Activated T-cell treated with anti-CD3 and anti-CD28 coated beads for 1 hour (primary cell): Measurements from ENCODE around the gene WAPL.

ENCODE experiments used
- DNase-seq: peaks from one replicate; pipeline ENCODE4 v3.0.0-alpha.2; 2020; ENCODE audit warnings: low read depth

WAPL gene

GRCh38 chr10:86472061-86472460, 49.5 kb downstream of the WAPL start:
- DNase-seq = no peak

GRCh38 chr10:86461963-86462804, 59.4 kb downstream of the WAPL start:
- DNase-seq = no peak

DNA sequence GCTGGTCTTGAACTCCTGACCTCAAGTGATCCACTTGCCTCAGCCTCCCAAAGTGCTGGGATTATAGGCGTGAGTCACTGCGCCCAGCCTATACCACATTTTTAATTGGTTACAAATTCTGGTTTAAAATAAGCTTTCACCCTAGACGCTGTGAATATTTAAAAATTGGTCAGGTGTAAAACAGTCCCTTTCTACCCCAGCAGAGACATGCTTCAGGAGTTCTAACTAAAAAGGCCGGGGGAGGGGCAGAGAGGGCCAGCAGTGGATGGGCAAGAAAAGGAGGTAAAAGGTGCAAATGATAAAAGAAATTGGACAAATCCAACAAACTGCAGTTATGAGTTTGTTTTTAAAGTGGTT, 70.0 kb downstream of the WAPL start:
- DNase-seq = no peak

DNA sequence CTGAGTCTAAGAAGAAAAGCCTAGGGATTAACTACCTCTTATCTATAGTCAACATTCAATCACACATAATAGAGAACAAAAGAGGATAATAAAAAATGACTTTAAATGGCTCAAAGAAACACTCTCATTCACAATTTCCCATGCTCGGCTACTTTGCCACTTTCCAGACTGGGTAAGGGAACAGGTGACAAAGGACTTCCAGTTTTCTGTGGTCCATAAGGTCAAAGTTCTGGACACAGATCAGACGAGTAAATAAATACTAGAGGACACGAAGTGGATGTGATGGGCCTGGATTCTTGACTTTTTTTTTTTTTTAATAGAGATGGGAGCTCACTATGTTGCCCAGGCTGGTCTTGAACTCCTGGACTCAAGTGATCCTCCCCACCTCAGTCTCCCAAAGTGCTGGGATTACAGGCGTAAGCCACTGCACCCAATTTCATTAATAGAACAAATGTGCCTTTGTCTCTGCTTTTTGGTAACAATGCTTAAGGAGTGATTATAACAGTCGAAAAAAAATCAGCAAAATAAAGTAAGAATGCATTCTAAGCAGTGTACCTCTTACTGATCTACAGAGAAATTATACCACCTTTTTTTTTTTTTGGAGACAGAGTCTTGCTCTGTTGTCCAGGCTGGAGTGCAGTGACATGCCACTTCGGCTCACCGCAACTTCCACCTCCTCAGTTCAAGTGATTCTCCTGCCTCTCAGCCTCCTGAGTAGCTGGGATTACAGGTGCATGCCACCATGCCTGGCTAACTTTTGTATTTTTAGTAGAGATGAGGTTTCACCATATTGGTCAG, 70.6 kb downstream of the WAPL start:
- DNase-seq = no peak

DNA sequence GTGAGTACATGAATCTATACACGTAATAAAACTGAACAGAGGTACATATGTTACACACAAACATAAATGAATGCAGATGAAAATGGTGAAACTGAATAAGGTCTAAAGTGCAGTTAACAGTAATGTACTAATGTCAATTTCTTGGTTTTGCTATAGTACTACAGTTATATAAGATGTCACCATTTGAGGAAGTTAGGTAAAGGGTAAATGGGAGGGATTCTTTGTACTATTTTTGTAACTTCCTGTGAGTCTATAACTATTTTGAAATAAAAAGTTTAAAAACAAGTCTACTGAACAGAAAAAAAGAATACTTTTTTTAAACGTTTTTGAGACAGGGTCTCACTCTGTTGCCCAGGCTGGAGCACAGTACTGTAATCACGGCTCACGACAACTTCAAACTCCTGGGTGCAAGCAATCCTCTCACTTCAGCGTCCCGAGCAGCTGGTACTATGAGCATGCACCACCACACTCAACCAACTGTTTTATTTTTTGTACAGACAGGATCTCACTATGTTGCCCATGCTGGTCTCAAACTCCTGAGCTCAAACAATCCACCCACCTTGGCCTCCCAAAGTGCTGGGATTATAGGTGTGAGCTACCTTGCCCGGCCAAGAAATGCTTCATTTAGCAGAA, 71.5 kb downstream of the WAPL start:
- no peak for DNase-seq

- no peak for DNase-seq
These were observed 74.2 kb downstream of the WAPL start for GRCh38 chr10:86447432-86447831.

GRCh38 chr10:86446987-86447386, 74.6 kb downstream of the WAPL start:
- no peak for DNase-seq

GRCh38 chr10:86446440-86446839, 75.2 kb downstream of the WAPL start:
- DNase-seq = no peak

GRCh38 chr10:86443936-86444335, 77.7 kb downstream of the WAPL start:
- DNase-seq = no peak

- no peak for DNase-seq
These were observed 78.5 kb downstream of the WAPL start for GRCh38 chr10:86443069-86443468.

DNA sequence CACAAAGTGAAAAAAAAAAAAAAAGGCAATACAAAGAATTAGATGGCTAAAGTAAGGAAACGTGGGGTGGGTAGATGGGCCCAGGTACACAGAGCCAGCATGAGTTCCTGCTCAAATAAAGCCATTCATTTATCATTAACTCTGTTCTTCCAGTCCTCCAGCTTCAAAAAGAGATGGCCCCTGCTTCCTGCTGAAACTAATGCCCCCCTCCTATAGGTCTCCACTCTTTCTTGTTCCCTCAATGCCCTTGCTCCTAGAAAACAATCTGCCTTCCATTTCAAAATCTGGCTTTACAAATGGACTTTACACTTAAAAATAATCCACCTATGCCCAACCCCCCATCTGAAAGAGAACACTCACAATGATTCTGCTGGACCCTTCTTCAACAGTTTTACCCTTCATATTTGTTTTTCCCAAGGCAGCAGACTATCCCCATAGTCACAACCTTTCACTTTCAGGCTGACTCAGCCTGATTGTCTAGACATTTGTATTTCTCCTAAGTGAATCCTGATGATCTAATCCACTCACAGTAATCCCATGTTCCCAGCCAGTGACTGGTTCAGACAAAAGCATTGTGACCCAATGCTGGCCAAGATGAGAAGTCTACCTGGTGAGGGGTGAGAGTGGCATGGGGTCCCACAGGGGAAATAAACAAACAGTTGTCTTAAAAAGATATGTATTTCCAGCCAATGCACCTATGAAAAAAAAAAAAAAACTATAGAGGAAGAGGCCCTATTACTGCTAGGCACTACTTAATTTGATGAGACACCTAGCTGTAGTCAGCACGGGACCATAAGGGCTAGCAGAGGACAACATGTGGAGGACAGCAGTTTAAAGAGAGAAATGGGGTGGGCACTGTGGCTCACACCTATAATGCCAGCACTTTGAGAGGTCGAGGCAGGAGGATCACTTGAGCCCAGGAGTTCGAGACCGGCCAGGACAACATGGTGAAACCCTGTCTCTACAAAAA, 80.4 kb downstream of the WAPL start:
- DNase-seq = no peak

DNA sequence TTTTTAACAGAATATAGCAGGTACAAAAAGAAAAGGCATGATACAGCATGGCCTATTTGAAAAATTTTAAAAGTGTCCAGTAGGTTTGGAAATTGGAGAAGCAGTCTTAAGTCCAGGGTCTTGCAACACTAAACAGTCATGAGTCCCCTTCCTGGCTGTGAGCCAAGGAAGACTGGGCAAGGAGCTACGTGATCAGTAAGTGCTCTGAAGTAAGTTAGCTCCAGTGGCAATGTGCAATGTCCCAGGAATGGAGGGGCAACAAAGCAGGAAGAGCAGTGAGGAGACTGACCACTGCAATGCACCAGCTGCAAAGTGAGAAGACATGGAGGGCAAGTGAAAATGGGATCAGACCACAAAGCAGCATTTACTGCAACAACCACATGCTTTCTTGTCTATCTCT, 82.0 kb downstream of the WAPL start:
- DNase-seq = no peak

- no peak for DNase-seq
These were observed 83.4 kb downstream of the WAPL start for GRCh38 chr10:86438091-86438749.

DNA sequence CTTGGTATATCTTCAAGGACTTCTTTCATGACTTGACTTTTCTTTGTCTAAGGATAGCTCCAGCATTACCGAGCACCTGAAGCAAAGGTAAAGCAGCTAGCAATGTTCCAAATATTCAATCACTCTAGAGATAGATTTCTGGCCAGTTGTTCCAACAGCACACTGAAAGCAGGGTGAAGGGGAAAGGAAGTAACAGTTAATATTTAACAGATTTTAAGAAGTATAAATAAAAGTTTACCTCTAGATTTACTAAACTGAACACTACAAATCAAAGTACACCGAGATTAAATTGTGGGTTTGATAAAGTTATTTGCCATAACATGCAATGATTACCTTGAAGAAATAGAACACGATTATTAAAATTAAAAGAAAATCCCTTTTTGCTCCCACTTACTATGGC, 84.1 kb downstream of the WAPL start:
- no peak for DNase-seq

GRCh38 chr10:86436963-86437362, 84.6 kb downstream of the WAPL start:
- no peak for DNase-seq

GRCh38 chr10:86434656-86435055, 86.9 kb downstream of the WAPL start:
- DNase-seq = no peak

GRCh38 chr10:86423739-86424138, 97.9 kb downstream of the WAPL start:
- DNase-seq = no peak

GRCh38 chr10:86419101-86419500, 102.5 kb downstream of the WAPL start:
- no peak for DNase-seq

GRCh38 chr10:86415583-86415982, 106.0 kb downstream of the WAPL start:
- DNase-seq = no peak

- no peak for DNase-seq
These were observed 106.5 kb downstream of the WAPL start for GRCh38 chr10:86415116-86415515.

DNA sequence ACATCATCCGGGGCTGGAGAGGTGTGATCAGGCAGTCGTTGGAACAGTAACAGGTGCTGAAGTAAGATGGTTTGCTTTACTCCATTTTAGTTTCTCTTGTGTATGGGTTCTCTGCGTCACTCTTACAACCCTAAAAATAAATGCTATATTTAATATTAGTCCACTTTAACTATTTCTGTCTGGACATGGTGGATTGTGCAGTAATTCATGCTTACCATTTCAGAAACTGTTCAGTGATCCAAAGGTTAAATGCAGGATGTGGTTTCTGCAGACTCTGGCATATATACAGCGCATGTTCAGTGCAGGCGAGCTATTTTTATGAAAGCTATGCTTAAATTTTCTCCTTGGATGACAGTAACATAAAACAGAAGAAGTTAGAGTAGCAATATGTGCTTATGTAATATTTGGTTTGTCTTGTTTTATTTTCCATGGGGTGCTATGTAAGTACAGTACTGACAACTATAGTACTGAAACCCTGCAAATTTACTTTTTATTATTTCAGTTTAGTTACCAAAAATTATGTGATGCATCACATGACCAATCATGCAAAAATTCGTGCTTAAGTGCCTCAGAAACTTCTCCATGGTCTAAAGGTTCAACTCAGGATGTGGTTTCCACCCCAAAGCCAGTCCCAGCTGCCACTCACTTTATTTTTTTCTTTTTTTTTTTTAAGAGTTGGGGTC, 108.4 kb downstream of the WAPL start:
- no peak for DNase-seq
